HepG2 (cell line): ENCODE data around the gene SLN. TPM values are rescaled to one million over a fixed set of nuclear protein-coding genes. Genes with fewer than 3 reads are reported as not detected.

Experiments used
- ATAC-seq: fragments of 200-7000 bp; cut with Tn5 transposase; 3 replicates; pipeline ENCODE4 v1.9.1; 2020; ENCODE audit warnings: mild to moderate bottlenecking, moderate library complexity
- BruUV-seq: library from RNA; stranded (reverse); fragments of 400-500 nt; replicated peaks from 2 replicates; lab custom pipeline; 2021; lab: Mats Ljungman, UMichigan
- CTCF ChIA-PET: fragments of 300-600 bp; formaldehyde crosslinking; extraction: SDS; loops from one replicate; lab custom pipeline; 2021; ENCODE audit warnings: low total read pairs, inconsistent platforms, low intra/inter-chr PET ratio; lab: Yijun Ruan, JAX
- POLR2A ChIA-PET: fragments of 350-600 bp; sonication (Branson Sonifier 250); formaldehyde crosslinking; loops from one replicate; lab custom pipeline; 2020; ENCODE audit warnings: antibody characterized with exemption, inconsistent platforms; lab: Yijun Ruan, JAX
- DNase-seq: peaks from one replicate; pipeline ENCODE4 v3.0.0-alpha.2; 2015; ENCODE audit warnings: low spot score
- FAIRE-seq: peaks from 3 replicates; lab custom pipeline; 2011; peaks lifted over from hg19 to GRCh38; lab: Jason Lieb, UNC
- H2AFZ ChIP-seq: one replicate; pipeline ENCODE4 v1.6.1; 2011; ENCODE audit warnings: low read length, inconsistent platforms
- H3K27ac ChIP-seq: fragments of 300-600 bp; 3 replicates; pipeline ENCODE4 v1.8.0; 2011; ENCODE audit warnings: mixed run types, mild to moderate bottlenecking, mixed read lengths, low read length, inconsistent platforms; ENCODE audit not compliant: insufficient read depth; ENCODE audit errors: extremely low read length
- H3K27me3 ChIP-seq, 2 experiments: fragments of 200-600 bp in 1 of 2; 2 replicates in 1 of 2; 3 replicates in 1 of 2; pipeline versions ENCODE4 v1.6.0 to v1.8.0; 2011; ENCODE audit warnings: low read length in 2 of 2, mild to moderate bottlenecking in 2 of 2, moderate library complexity in 2 of 2, inconsistent platforms in 1 of 2; ENCODE audit not compliant: insufficient read depth in 2 of 2, control insufficient read depth in 1 of 2
- H3K36me3 ChIP-seq, 2 experiments: fragments of 200-600 bp in 1 of 2; replicated peaks in 1 of 2; 2 replicates in 1 of 2; 3 replicates in 1 of 2; pipeline versions ENCODE4 v1.5.1 to v1.8.0; 2011; ENCODE audit warnings: low read length in 2 of 2, inconsistent platforms in 1 of 2; ENCODE audit not compliant: insufficient read depth in 2 of 2, control insufficient read depth in 1 of 2
- H3K4me1 ChIP-seq: 2 replicates; pipeline ENCODE4 v1.5.1; 2012; ENCODE audit warnings: low read length, inconsistent platforms; ENCODE audit not compliant: insufficient read depth
- H3K4me2 ChIP-seq: 2 replicates; pipeline ENCODE4 v1.6.0; 2011; ENCODE audit warnings: low read depth, low read length, inconsistent platforms
- H3K4me3 ChIP-seq, 3 experiments: fragments of 200-600 bp in 1 of 3; sonication (generic), shearing (Covaris generic) in 1 of 3; replicated peaks in 1 of 3; 2 replicates each; pipeline ENCODE4 v1.5.1; 2011 to 2016; ENCODE audit warnings: low read length in 3 of 3, inconsistent platforms in 2 of 3, low read depth in 2 of 3, mild to moderate bottlenecking in 2 of 3, control low read depth in 1 of 3, mixed read lengths in 1 of 3; ENCODE audit not compliant: insufficient read depth in 1 of 3
- H3K79me2 ChIP-seq: one replicate; pipeline ENCODE4 v1.6.1; 2011; ENCODE audit warnings: low read length, inconsistent platforms; ENCODE audit not compliant: insufficient read depth
- H3K9ac ChIP-seq: 2 replicates; pipeline ENCODE4 v1.6.0; 2011; ENCODE audit warnings: mild to moderate bottlenecking, low read depth, low read length, inconsistent platforms; ENCODE audit not compliant: insufficient read depth
- H3K9me3 ChIP-seq: 2 replicates; pipeline ENCODE4 v1.5.1; 2012; ENCODE audit warnings: mild to moderate bottlenecking, low read length
- H4K20me1 ChIP-seq: 2 replicates; pipeline ENCODE4 v1.6.0; 2011; ENCODE audit warnings: inconsistent platforms, mild to moderate bottlenecking, low read length, moderate library complexity; ENCODE audit not compliant: insufficient read depth
- ETV5 ChIP-seq: IDR thresholded peaks from 2 replicates; pipeline ENCODE4 v1.6.1; 2018; ENCODE audit warnings: missing biosample characterization, missing genetic modification reagents, inconsistent platforms, borderline replicate concordance
- HNRNPLL ChIP-seq: fragments of 200-400 bp; formaldehyde crosslinking; IDR thresholded peaks from 2 replicates; pipeline ENCODE4 v1.6.1; 2017; ENCODE audit warnings: mild to moderate bottlenecking, low read depth, low read length; ENCODE audit not compliant: poor library complexity, severe bottlenecking
- HOXA3 ChIP-seq: sonication (generic); formaldehyde crosslinking; IDR thresholded peaks from 2 replicates; pipeline ENCODE4 v1.5.0; 2020; ENCODE audit warnings: missing genetic modification reagents
- KLF13 ChIP-seq: sonication (generic); formaldehyde crosslinking; IDR thresholded peaks from 2 replicates; pipeline ENCODE4 v1.4.0; 2020; ENCODE audit warnings: mild to moderate bottlenecking, missing genetic modification reagents
- MTF2 ChIP-seq: sonication (generic); formaldehyde crosslinking; IDR thresholded peaks from 2 replicates; pipeline ENCODE4 v1.5.0; 2020; ENCODE audit warnings: missing genetic modification reagents, borderline replicate concordance
- POGZ ChIP-seq: sonication (generic); formaldehyde crosslinking; IDR thresholded peaks from 2 replicates; pipeline ENCODE4 v1.4.0; 2020; ENCODE audit warnings: mild to moderate bottlenecking, missing genetic modification reagents
- RFXAP ChIP-seq: sonication (generic); formaldehyde crosslinking; IDR thresholded peaks from 2 replicates; pipeline ENCODE4 v1.4.0; 2020; ENCODE audit warnings: missing genetic modification reagents, borderline replicate concordance
- ZBTB20 ChIP-seq: sonication (generic); formaldehyde crosslinking; IDR thresholded peaks from 2 replicates; pipeline ENCODE4 v1.8.1; 2023; ENCODE audit warnings: missing genetic modification reagents, low read depth, mild to moderate bottlenecking, borderline replicate concordance
- ZFX ChIP-seq: sonication (generic); formaldehyde crosslinking; IDR thresholded peaks from 2 replicates; pipeline ENCODE4 v1.4.0; 2020; ENCODE audit warnings: mild to moderate bottlenecking, low read depth, missing genetic modification reagents, moderate library complexity
- ZNF225 ChIP-seq: sonication (generic); formaldehyde crosslinking; IDR thresholded peaks from 2 replicates; pipeline ENCODE4 v1.4.0; 2020; ENCODE audit warnings: mild to moderate bottlenecking, missing genetic modification reagents
- WGBS: methylation state at CpG from one replicate; pipeline ENCODE4 v1.1.6; 2017; ENCODE audit warnings: low lambda C conversion rate; 5-methylcytosine and 5-hydroxymethylcytosine counted together
- in situ Hi-C: cut with HindIII; loops from 2 replicates; pipeline ENCODE4 v1.10.0; 2017; ENCODE audit warnings: low pct_unique_long_range_greater_than_20kb; ENCODE audit not compliant: extremely low pct_ligation_motif_present
- intact Hi-C: fragments of 100-400 bp; cut with micrococcal nuclease; formaldehyde crosslinking; loops from one replicate; pipeline ENCODE4 v1.10.0; 2022; ENCODE audit not compliant: unreplicated experiment
- polyA plus RNA-seq, 8 experiments: library from polyadenylated mRNA; depleted of rRNA in 3 of 8; stranded (reverse) in 7 of 8; unstranded in 1 of 8; fragments of >200 nt; fragmentation: Illumina TruSeq in 4 of 8; extraction: Trizol in 4 of 8; gene quantifications; 2 replicates each; pipeline versions ENCODE4 v1.2.1 to v1.2.3, GENCODE V29; 2011 to 2016; ENCODE audit warnings: low read depth in 4 of 8, missing spikeins in 1 of 8, mixed read lengths in 1 of 8; ENCODE audit not compliant: insufficient read depth in 1 of 8
- total RNA-seq, 5 experiments: library from RNA; depleted of rRNA; stranded (reverse); fragments of >200 nt; fragmentation: Illumina TruSeq; extraction: Trizol; gene quantifications; 2 replicates each; pipeline ENCODE4 v1.2.3, GENCODE V29; 2016; ENCODE audit warnings: low read depth in 1 of 5
- TF ChIP-seq, protein P1 (sequence below): sonication (generic); formaldehyde crosslinking; IDR thresholded peaks from 2 replicates; pipeline ENCODE4 v1.9.0; 2022; ENCODE audit warnings: low read depth, missing genetic modification reagents
- TF ChIP-seq, protein P2 (sequence below): sonication (generic); formaldehyde crosslinking; IDR thresholded peaks from 2 replicates; pipeline ENCODE4 v1.4.0; 2020; ENCODE audit warnings: low read depth, mild to moderate bottlenecking, missing genetic modification reagents
- TF ChIP-seq, protein P3 (sequence below): sonication (generic); formaldehyde crosslinking; IDR thresholded peaks from 2 replicates; pipeline ENCODE4 v1.4.0; 2020; ENCODE audit warnings: missing genetic modification reagents, low read depth, mild to moderate bottlenecking, borderline replicate concordance
- TF ChIP-seq, protein P4 (sequence below): IDR thresholded peaks from 2 replicates; pipeline ENCODE4 v1.6.1; 2018; ENCODE audit warnings: missing genetic modification reagents, mild to moderate bottlenecking, missing compliant biosample characterization

SLN gene
- total and polyA plus RNA-seq, 2 of the 13 experiments (the other 11 are each of a cell fraction or from before 2014, with no cell fraction given) = not detected

DNA sequence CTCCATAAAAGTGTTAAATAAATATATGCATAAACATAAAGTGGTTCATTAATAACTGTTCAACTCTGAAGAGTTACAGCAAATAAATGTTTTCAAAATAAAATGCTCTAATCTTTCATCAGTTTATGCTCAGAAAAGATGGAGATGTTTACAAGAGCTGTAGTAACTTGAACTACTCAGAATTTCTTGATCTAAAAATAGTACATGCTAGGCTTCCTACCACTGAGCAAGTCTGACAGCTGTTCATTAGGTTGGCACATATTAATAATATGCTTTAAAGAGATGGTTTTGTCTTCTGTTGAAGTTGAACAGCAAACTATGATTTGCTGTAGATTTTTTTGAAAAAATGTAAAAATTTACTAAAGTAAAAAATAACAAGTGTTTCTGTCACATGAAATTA lies 10.8 kb upstream of the SLN start:
- CTCF ChIA-PET = no interaction called here
- ATAC-seq = no peak
- Histone ChIP-seq H3K36me3 (no peaks in the 10 kb centered on the region), H3K4me2 (no peak overlapping the region), H3K4me3 (no peak overlapping the region), H2AFZ (no peak overlapping the region), H3K9me3 (no peaks in the 10 kb centered on the region), H3K27me3 (no peaks in the 10 kb centered on the region), H4K20me1 (no peaks in the 10 kb centered on the region), H3K4me1 (no peaks in the 10 kb centered on the region), H3K79me2 (no peaks in the 10 kb centered on the region), H3K27ac (no peak overlapping the region), H3K9ac (no peak overlapping the region)
- in situ Hi-C loops (no loop called here), intact Hi-C loops (no loop called here)
- FAIRE-seq = no peak
- DNase-seq = no peak
- no TSS peak for BruUV-seq
- POLR2A ChIA-PET = no interaction called here
- TF ChIP-seq HNRNPLL (no peak), HOXA3 (CRISPR knock-in tag) (no peak), KLF13 (CRISPR knock-in tag) (no peak), ETV5 (CRISPR knock-in tag) (no peak), POGZ (CRISPR knock-in tag) (no peak)
- TF ChIP-seq, protein P1, sequence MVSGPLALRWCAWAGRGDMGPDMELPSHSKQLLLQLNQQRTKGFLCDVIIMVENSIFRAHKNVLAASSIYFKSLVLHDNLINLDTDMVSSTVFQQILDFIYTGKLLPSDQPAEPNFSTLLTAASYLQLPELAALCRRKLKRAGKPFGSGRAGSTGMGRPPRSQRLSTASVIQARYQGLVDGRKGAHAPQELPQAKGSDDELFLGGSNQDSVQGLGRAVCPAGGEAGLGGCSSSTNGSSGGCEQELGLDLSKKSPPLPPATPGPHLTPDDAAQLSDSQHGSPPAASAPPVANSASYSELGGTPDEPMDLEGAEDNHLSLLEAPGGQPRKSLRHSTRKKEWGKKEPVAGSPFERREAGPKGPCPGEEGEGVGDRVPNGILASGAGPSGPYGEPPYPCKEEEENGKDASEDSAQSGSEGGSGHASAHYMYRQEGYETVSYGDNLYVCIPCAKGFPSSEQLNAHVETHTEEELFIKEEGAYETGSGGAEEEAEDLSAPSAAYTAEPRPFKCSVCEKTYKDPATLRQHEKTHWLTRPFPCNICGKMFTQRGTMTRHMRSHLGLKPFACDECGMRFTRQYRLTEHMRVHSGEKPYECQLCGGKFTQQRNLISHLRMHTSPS (CRISPR knock-in tag) = no peak

DNA sequence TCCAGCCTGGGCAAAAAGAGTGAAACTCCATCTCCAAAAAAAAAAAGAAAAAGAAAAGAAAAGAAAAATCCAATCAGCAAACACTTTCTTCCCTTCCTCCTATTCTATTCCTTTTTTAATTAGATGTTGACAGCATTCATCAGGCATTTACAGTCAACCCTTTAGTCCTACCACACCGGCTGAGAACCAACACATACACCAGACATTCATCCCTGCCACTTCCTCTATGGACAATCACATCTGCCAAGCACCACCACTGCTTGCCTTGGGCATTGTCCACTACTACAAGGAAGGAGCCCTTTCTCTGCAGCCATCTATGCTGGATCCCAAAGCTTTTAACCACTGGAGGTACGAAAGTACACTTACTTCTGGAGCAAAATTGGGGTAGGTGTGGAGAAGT lies 9.4 kb upstream of the SLN start:
- Histone ChIP-seq H4K20me1 (no peaks in the 10 kb centered on the region), H3K27me3 (no peaks in the 10 kb centered on the region), H3K36me3 (no peaks in the 10 kb centered on the region), H3K9ac (no peak overlapping the region), H3K4me1 (no peaks in the 10 kb centered on the region), H3K9me3 (no peaks in the 10 kb centered on the region), H3K27ac (no peak overlapping the region), H3K4me3 (no peak overlapping the region), H3K4me2 (no peak overlapping the region), H2AFZ (no peak overlapping the region), H3K79me2 (no peaks in the 10 kb centered on the region)
- FAIRE-seq (no peak), ATAC-seq (no peak), DNase-seq (no peak)
- in situ Hi-C loops (no loop called here), intact Hi-C loops (no loop called here)
- CTCF ChIA-PET = no interaction called here
- no TSS peak for BruUV-seq
- 2% methylated on average over 2 of the region's 2 CpGs for WGBS
- POLR2A ChIA-PET = no interaction called here
- TF ChIP-seq RFXAP (CRISPR knock-in tag) (no peak), ZBTB20 (CRISPR knock-in tag) (no peak), ZFX (CRISPR knock-in tag) (no peak), ZNF225 (no peak), MTF2 (CRISPR knock-in tag) (no peak)
- TF ChIP-seq, protein P2, sequence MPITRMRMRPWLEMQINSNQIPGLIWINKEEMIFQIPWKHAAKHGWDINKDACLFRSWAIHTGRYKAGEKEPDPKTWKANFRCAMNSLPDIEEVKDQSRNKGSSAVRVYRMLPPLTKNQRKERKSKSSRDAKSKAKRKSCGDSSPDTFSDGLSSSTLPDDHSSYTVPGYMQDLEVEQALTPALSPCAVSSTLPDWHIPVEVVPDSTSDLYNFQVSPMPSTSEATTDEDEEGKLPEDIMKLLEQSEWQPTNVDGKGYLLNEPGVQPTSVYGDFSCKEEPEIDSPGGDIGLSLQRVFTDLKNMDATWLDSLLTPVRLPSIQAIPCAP (CRISPR knock-in tag) = no peak
- TF ChIP-seq, protein P3, sequence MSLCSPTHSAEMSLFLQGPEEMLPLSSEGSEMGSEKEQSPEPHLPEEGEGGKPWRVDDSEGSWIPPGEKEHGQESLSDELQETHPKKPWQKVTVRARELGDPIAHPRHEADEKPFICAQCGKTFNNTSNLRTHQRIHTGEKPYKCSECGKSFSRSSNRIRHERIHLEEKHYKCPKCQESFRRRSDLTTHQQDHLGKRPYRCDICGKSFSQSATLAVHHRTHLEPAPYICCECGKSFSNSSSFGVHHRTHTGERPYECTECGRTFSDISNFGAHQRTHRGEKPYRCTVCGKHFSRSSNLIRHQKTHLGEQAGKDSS (CRISPR knock-in tag) = no peak
- TF ChIP-seq, protein P4, sequence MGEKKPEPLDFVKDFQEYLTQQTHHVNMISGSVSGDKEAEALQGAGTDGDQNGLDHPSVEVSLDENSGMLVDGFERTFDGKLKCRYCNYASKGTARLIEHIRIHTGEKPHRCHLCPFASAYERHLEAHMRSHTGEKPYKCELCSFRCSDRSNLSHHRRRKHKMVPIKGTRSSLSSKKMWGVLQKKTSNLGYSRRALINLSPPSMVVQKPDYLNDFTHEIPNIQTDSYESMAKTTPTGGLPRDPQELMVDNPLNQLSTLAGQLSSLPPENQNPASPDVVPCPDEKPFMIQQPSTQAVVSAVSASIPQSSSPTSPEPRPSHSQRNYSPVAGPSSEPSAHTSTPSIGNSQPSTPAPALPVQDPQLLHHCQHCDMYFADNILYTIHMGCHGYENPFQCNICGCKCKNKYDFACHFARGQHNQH (CRISPR knock-in tag) = no peak
